ENCODE results near the gene RBM38. TPM values are rescaled to one million over a fixed set of nuclear protein-coding genes. Genes with fewer than 3 reads are reported as not detected.

Gene RBM38
- total and polyA plus RNA-seq, 2 of the 4 experiments (the other 2 are of a cell fraction): 5.2 to 11.9 TPM

DNA sequence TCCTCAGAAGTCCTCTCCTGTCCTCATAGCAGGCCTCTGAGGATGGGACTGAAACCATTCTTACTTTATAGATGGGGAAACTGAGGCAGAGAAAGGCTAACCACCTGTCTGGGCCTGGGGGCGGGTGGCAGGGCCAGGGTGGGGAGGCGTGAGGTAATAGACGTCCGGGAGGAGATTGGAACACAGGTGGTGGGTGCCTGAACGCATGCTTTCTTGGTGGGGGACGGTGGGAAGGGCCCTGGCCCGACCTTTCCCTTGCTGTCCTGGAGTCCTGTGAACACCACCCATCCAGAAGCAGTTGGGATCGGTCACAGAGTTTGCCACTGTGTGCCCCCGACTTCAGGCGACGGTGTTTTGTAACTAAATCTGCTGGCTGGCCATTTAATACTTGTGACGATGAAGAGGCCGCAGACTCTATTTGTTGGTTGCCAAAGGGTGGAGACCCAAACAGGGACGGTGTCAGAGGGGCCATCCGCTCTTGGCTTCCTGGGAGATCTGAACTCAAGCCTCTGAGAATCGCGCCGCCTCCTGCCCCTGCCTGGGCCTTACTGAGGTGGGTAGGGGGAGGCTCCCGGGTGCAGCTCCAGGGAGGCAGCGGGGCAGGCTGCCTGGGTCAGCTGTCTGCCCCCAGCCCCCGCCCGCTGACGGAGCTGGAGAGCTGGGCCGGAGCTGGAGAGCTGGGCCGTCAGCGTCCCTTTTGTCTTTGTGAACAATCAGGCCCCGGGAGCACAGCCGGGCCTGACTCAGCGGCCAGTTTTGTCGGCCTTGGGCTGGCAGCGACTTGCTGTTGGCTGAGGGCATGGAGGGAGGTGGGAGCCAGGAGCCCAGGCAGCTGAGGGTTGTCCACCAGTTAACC lies 4.1 kb downstream of the RBM38 start:
- no TSS peak for BruUV-seq (replicated peaks)
- H2BK5ac ChIP-seq (ENCODE audit: low read depth, low read length, poor library complexity, severe bottlenecking): no peak overlapping the region
- no peak overlapping the region for H3K14ac ChIP-seq (replicated peaks; ENCODE audit: low read depth, low read length)
- no peak overlapping the region for H3K9ac ChIP-seq (ENCODE audit: low read depth, low read length)
- no peak overlapping the region for H2BK15ac ChIP-seq (ENCODE audit: low read depth, low read length)
- H3K9me3 ChIP-seq (ENCODE audit: control insufficient read depth, insufficient read depth, low read length): no peaks in the 10 kb centered on the region
- peak overlapping the region; percentile 80 for H2AK9ac ChIP-seq (replicated peaks; ENCODE audit: low read depth, low read length, poor library complexity)
- DNase-seq: peak; percentile 53
- H2BK20ac ChIP-seq (ENCODE audit: low read depth, low read length): no peak overlapping the region
- H3K18ac ChIP-seq (ENCODE audit: low read depth, low read length): no peak overlapping the region
- no peak overlapping the region for H3K27ac ChIP-seq (ENCODE audit: insufficient read depth, low read length)
- no peak overlapping the region for H3K4ac ChIP-seq (ENCODE audit: low read depth, low read length)
- H3K27me3 ChIP-seq (ENCODE audit: control insufficient read depth, insufficient read depth, low read length): no peaks in the 10 kb centered on the region
- dilution Hi-C loops (cut with HindIII; ENCODE audit: low sequenced_read_pairs, unreplicated experiment) (no loop called here), intact Hi-C loops (cut with micrococcal nuclease) (no loop called here), in situ Hi-C loops (cut with MboI; ENCODE audit: low sequenced_read_pairs) (loop anchor here (25.0 kb wide), 1 partner anchor 1642 kb away; the partner anchor contains the start of genes ATP5F1E and PRELID3B)
- no peak for TF ChIP-seq SMC3 (IDR thresholded peaks at IDR 0.05; ENCODE audit: low read depth, low read length)
- TF ChIP-seq CEBPB (IDR thresholded peaks at IDR 0.05; ENCODE audit: low read depth, low read length): no peak
- TF ChIP-seq MXI1 (IDR thresholded peaks at IDR 0.05; ENCODE audit: borderline replicate concordance, low read depth, low read length): no peak
- TF ChIP-seq, protein P1, sequence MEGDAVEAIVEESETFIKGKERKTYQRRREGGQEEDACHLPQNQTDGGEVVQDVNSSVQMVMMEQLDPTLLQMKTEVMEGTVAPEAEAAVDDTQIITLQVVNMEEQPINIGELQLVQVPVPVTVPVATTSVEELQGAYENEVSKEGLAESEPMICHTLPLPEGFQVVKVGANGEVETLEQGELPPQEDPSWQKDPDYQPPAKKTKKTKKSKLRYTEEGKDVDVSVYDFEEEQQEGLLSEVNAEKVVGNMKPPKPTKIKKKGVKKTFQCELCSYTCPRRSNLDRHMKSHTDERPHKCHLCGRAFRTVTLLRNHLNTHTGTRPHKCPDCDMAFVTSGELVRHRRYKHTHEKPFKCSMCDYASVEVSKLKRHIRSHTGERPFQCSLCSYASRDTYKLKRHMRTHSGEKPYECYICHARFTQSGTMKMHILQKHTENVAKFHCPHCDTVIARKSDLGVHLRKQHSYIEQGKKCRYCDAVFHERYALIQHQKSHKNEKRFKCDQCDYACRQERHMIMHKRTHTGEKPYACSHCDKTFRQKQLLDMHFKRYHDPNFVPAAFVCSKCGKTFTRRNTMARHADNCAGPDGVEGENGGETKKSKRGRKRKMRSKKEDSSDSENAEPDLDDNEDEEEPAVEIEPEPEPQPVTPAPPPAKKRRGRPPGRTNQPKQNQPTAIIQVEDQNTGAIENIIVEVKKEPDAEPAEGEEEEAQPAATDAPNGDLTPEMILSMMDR (conservative IDR thresholded peaks at IDR 0.05; ENCODE audit: low read depth, low read length): no peak
- TF ChIP-seq FOS (IDR thresholded peaks at IDR 0.05; ENCODE audit: low read depth, low read length): no peak
- no peak for TF ChIP-seq MAFK (IDR thresholded peaks at IDR 0.05; ENCODE audit: low read depth, low read length)
- no peak for TF ChIP-seq CHD1 (IDR thresholded peaks at IDR 0.05; ENCODE audit: low read depth, low read length)
- no peak for TF ChIP-seq MAZ (IDR thresholded peaks at IDR 0.05; ENCODE audit: borderline replicate concordance, low read depth, low read length)
- TF ChIP-seq BHLHE40 (IDR thresholded peaks at IDR 0.05; ENCODE audit: low read depth, low read length): no peak
- no peak for TF ChIP-seq POLR2A (IDR thresholded peaks at IDR 0.05; ENCODE audit: low read depth, low read length)
- TF ChIP-seq ELK1 (IDR thresholded peaks at IDR 0.05; ENCODE audit: borderline replicate concordance, low read depth, low read length): no peak
- no peak for TF ChIP-seq RAD21 (IDR thresholded peaks at IDR 0.05; ENCODE audit: low read length)
- ChIA-PET POLR2A (ENCODE audit: unreplicated experiment) (no interaction called here), CTCF (no interaction called here)
- 54% methylated on average over 21 of the region's 31 CpGs; no CpG with 5 or more reads in 1 of the 2 experiments for whole genome bisulfite sequencing, 2 experiments (ENCODE audit: extremely low coverage in 2 of 2, insufficient read length in 1 of 2)
- H3K56ac ChIP-seq (ENCODE audit: extremely low read depth, insufficient read depth, low read length): no peak overlapping the region
- ATAC-seq (ENCODE audit: low read depth): peak; percentile 18
- H4K91ac ChIP-seq (ENCODE audit: insufficient read depth, low read depth, low read length): no peak overlapping the region
- no peak overlapping the region for H4K8ac ChIP-seq (ENCODE audit: low read depth in 2 of 2, low read length in 2 of 2)
- H3K23ac ChIP-seq (ENCODE audit: low read depth, low read length): no peak overlapping the region
- no peak overlapping the region for H2BK120ac ChIP-seq (ENCODE audit: low read depth, low read length)
- H4K20me1 ChIP-seq (ENCODE audit: insufficient read depth, low read length): no peaks in the 10 kb centered on the region; the same call in 1 of the 2 replicates
- H2AFZ ChIP-seq (replicated peaks; ENCODE audit: low read length, poor library complexity): peak overlapping the region; percentile 74
- no peak overlapping the region for H3K4me2 ChIP-seq (ENCODE audit: low read depth, low read length)
- H2AK5ac ChIP-seq (ENCODE audit: low read depth, low read length): no peak overlapping the region
- no peak overlapping the region for H3K4me3 ChIP-seq (ENCODE audit: insufficient read depth, low read depth, low read length)
- peaks cover 12% of the 10 kb centered on the region for H3K4me1 ChIP-seq (ENCODE audit: control insufficient read depth, insufficient read depth, low read length)
- H3K79me1 ChIP-seq (ENCODE audit: low read depth in 1 of 2, low read length in 2 of 2): peaks cover 3 to 18% of the 10 kb centered on the region in 2 experiments; a peak in 2 of 4 replicates
- H3K9me1 ChIP-seq (ENCODE audit: insufficient read depth, low read length): no peaks in the 10 kb centered on the region
- H4K5ac ChIP-seq (ENCODE audit: low read depth, low read length): no peak overlapping the region
- H3K36me3 ChIP-seq (ENCODE audit: control insufficient read depth, insufficient read depth, low read length): peaks cover 29% of the 10 kb centered on the region

All from IMR-90 (cell line).